AG08395 (cell line): Measurements from ENCODE around the gene INPP5E.

Source experiments
- DNase-seq: peaks from one replicate; pipeline ENCODE4 v3.0.0; 2012; ENCODE audit warnings: mixed read lengths, low spot score

Gene INPP5E

DNA sequence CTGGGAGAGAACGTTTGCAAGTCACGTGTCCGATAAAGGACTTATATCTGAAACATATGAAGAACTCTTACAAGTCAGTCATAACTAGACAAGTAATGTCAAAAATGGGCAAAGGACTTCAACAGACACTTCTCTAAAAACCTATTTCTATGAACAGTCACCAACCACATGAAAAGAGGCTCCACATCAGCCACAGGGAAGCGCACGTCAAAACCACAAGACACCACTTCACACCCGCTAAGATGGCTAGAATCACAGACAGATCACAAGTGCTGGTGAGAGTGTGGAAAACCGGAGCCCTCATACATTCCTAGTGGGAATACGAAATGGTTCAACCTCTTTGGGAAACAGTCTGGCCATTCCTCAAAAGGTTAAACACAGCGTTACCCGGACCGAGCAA, 54.6 kb downstream of the INPP5E start:
- DNase-seq = no peak

DNA sequence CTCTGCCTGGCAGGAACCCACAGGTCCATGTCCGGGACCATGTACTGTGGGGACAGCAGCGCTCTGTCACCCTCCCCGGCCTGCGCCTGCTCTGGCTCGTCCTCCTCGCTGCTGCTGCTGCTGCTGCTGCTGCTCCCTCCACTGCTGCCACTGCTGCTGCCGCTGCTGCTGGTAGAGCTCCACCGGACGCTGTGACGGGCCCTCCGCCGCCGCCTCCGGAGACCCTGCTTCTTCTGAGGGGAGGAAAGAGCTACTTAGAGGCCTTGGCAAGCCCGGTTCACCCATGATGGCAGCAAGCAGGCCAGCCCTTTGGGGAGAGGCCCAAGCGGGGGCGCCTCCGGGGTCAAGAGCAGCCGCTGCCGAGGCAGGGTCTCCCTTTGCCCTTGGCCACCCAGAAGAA, 56.2 kb downstream of the INPP5E start:
- DNase-seq = no peak

DNA sequence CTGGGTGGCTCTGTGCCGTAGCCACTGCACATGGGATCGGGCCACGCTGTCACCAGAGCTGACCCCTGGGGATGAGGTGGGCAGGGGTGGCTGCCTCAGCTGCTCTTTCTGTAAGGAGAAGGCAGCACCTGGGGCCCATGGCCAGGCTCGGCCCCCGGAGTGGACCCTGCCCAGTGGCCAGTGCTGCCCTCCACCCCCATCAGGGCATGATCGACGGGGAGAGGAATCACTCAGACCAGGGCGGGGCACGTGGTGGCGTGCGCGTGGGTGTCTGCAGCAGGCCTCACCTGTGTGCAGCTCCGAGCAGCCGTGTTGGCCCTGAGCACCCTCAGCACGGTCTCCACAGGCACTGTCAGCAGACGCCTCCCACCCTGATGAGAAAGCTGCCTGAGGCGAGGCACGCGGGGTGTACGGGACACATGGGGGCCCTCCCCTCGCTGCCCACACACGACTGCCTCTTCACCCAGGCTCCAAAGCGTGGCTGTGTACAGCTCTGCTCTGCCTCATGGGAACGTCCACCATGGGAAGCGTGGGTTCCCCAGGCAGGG, 57.6 kb downstream of the INPP5E start:
- DNase-seq = no peak

DNA sequence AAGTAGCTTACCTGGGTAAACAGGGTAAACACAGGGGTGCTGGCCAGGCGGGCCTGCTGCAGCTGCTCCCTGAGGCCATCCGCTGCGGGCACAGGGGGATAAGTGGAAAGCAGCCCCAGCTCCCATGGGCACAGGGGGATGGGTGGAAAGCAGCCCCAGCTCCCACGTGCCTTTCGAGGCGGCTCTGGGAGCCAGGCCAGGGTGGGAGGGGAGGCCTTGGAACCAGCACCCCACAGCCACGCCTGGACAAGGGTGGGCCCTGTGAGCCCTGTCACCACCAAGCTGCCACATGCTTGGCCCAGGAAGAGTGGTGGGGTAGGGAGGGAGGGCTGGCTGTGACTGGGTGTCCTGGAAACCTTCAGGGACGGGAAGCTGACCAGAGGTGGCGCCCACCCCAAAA, 58.3 kb downstream of the INPP5E start:
- DNase-seq = no peak

DNA sequence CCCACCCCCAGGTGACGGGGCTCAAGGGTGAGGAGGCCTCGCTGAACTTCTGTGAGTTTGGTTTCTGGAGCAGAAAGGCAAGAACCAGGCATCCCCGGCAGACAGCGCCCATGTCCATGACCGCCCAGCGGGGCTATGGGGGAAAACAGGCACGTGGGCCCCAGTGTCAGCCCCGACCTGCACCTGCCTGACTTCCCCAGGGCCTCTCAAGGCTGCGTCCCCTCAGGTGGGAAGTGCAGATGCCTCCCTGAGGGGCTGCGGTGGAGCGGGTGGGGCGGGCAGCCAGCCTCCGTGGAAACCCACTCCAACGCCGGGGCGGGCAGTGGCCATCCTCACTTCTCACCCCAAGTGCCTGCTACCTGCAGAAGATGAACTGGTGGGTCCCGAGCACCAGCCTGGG, 59.3 kb downstream of the INPP5E start:
- DNase-seq = no peak

DNA sequence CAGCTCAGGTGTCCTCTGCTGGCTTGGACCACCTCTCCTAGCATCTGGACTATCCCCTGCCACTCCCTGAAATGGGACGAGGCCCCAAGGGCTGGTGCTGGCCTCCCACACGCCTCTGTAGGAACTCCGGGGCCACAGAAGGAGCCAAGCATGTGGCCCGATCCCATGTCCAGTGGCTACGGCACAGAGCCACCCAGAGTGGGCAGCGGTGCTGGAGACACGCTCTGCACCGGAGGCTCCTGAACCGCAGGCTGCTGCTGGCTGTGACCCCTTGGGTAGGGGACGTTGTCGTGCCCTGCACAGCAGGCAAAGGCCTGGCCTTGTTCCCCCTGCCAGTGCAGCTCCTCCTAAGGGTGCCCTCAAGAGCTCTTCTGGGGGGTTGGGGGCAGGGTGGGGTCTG, 59.8 kb downstream of the INPP5E start:
- DNase-seq = no peak

DNA sequence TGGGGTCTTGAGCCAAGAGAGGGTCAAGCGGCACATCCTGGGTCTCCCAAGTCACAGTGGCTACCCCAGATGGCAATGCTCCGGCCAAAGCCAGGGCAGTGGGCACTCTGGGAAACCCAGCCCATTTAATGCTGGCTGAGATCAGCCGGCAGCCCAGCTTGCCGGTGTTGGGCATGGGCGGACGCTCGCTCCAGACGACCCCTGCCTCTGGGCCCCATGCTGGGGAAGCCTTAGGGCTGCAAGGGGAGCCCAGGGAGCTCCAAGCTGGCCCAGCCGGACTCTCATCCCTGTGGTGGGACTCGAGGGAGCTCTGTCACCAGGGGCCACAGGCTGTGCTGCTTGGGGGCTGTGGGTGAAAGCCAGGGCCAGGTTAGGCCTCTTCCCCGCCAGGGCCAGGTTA, 60.2 kb downstream of the INPP5E start:
- DNase-seq = no peak

DNA sequence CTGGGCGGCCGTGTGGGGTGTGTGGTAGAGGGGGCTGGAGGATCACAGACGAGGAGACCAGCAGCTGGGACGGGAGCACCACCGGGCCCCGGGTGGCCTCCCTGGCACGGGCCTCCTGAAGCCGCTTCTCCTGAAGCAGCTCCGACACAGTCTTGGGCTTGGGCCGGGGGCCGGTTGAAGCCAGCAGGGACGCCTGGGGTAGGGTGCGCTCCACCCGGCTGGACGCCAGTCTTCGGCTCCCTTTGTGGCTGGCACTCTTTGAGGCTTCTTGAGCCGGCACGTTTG, 60.7 kb downstream of the INPP5E start:
- DNase-seq = no peak
